K562 (cell line): ENCODE results near the gene PIH1D1. TPM values are rescaled to one million over a fixed set of nuclear protein-coding genes. Genes with fewer than 3 reads are reported as not detected.

ENCODE experiments used
- ATF1 ChIP-seq, 2 experiments: fragments of 450-650 bp in 1 of 2; IDR thresholded peaks; 2 replicates each; pipeline ENCODE4 v1.6.1; 2016; ENCODE audit warnings: missing compliant biosample characterization in 1 of 2, missing genetic modification characterization in 1 of 2
- CBX1 ChIP-seq: sonication (generic); IDR thresholded peaks from 2 replicates; pipeline ENCODE4 v1.6.1; 2016; ENCODE audit warnings: antibody characterized with exemption, low read depth, mild to moderate bottlenecking
- E2F5 ChIP-seq: sonication (generic); formaldehyde crosslinking; IDR thresholded peaks from 2 replicates; pipeline ENCODE4 v1.8.0; 2022; ENCODE audit warnings: mild to moderate bottlenecking, missing genetic modification reagents
- E2F6 ChIP-seq, 2 experiments: IDR thresholded peaks; 2 replicates each; pipeline ENCODE4 v1.6.1; 2011; ENCODE audit warnings: borderline replicate concordance in 1 of 2, control low read depth in 1 of 2, low read depth in 1 of 2, low read length in 1 of 2, mild to moderate bottlenecking in 1 of 2, mixed read lengths in 1 of 2, moderate library complexity in 1 of 2; ENCODE audit not compliant: insufficient read depth in 1 of 2, insufficient read length in 1 of 2, poor library complexity in 1 of 2, severe bottlenecking in 1 of 2; ENCODE audit errors: extremely low read depth in 1 of 2
- EGR1 ChIP-seq: fragments of 450-650 bp; conservative IDR thresholded peaks from 2 replicates; pipeline ENCODE4 v1.6.1; 2017; ENCODE audit warnings: mild to moderate bottlenecking
- ETS2 ChIP-seq: IDR thresholded peaks from 2 replicates; pipeline ENCODE4 v1.6.1; 2016; ENCODE audit warnings: borderline replicate concordance, missing genetic modification characterization, mild to moderate bottlenecking, moderate library complexity, missing compliant biosample characterization; ENCODE audit not compliant: poor library complexity, severe bottlenecking
- GTF2F1 ChIP-seq: IDR thresholded peaks from 2 replicates; pipeline ENCODE4 v1.6.1; 2011; ENCODE audit warnings: low read depth, low read length, improper control_type of control experiment
- HCFC1 ChIP-seq: IDR thresholded peaks from 2 replicates; pipeline ENCODE4 v1.6.1; 2012; ENCODE audit warnings: low read depth, low read length, improper control_type of control experiment
- HIVEP1 ChIP-seq: fragments of 250-450 bp; sonication (Bioruptor Pico); IDR thresholded peaks from 2 replicates; pipeline ENCODE4 v1.4.0; 2020; ENCODE audit warnings: mild to moderate bottlenecking
- HMG20A ChIP-seq: fragments of 450-650 bp; formaldehyde crosslinking; conservative IDR thresholded peaks from 2 replicates; pipeline ENCODE4 v1.4.0; 2020; ENCODE audit warnings: mild to moderate bottlenecking, mixed read lengths
- ID3 ChIP-seq, 2 experiments: fragments of 250-450 bp in 1 of 2; fragments of 450-650 bp in 1 of 2; sonication (Bioruptor Pico) in 1 of 2; IDR thresholded peaks; 2 replicates each; pipeline versions ENCODE4 v1.6.1 to v1.8.0; 2016 to 2021; ENCODE audit warnings: mild to moderate bottlenecking in 2 of 2, moderate library complexity in 2 of 2, missing compliant biosample characterization in 1 of 2, missing genetic modification characterization in 1 of 2
- KAT7 ChIP-seq: sonication (generic); formaldehyde crosslinking; IDR thresholded peaks from 2 replicates; pipeline ENCODE4 v1.8.0; 2022; ENCODE audit warnings: missing genetic modification reagents, mild to moderate bottlenecking, borderline replicate concordance
- MED1 ChIP-seq: sonication (generic); formaldehyde crosslinking; IDR thresholded peaks from 2 replicates; pipeline ENCODE4 v1.8.1; 2023; ENCODE audit warnings: missing genetic modification reagents, borderline replicate concordance
- NFIX ChIP-seq: fragments of 250-450 bp; sonication (Bioruptor Pico); IDR thresholded peaks from 2 replicates; pipeline ENCODE4 v1.4.0; 2020; ENCODE audit warnings: low read depth, mild to moderate bottlenecking, moderate library complexity
- PTTG1 ChIP-seq: fragments of 450-650 bp; IDR thresholded peaks from 2 replicates; pipeline ENCODE4 v1.6.1; 2016; ENCODE audit warnings: low read depth, mild to moderate bottlenecking, missing genetic modification characterization, missing compliant biosample characterization
- SIX5 ChIP-seq, 2 experiments: IDR thresholded peaks; 2 replicates each; pipeline ENCODE4 v1.6.1; 2011; ENCODE audit warnings: low read length in 2 of 2, borderline replicate concordance in 1 of 2, low read depth in 1 of 2, mild to moderate bottlenecking in 1 of 2, moderate library complexity in 1 of 2; ENCODE audit not compliant: insufficient read depth in 1 of 2
- SMARCB1 ChIP-seq: IDR thresholded peaks from 2 replicates; pipeline ENCODE4 v1.6.1; 2011; ENCODE audit warnings: improper control_type of control experiment, low read depth; ENCODE audit not compliant: insufficient read length
- SPI1 ChIP-seq: IDR thresholded peaks from 2 replicates; pipeline ENCODE4 v1.6.1; 2011; ENCODE audit warnings: low read depth, low read length, control low read depth, borderline replicate concordance
- SUPT5H ChIP-seq: fragments of 450-650 bp; IDR thresholded peaks from 2 replicates; pipeline ENCODE4 v1.6.1; 2016
- WHSC1 ChIP-seq: IDR thresholded peaks from one replicate; pipeline ENCODE4 v1.6.1; 2012; ENCODE audit warnings: low read length, control low read depth, inconsistent platforms
- ZBTB9 ChIP-seq: fragments of 450-650 bp; formaldehyde crosslinking; IDR thresholded peaks from 2 replicates; pipeline ENCODE4 v1.4.0; 2020; ENCODE audit warnings: mild to moderate bottlenecking, moderate library complexity
- ZNF436 ChIP-seq: fragments of 250-450, 450-650 bp; sonication (Bioruptor Pico); formaldehyde crosslinking; IDR thresholded peaks from 2 replicates; pipeline ENCODE4 v1.7.0; 2020; ENCODE audit warnings: mild to moderate bottlenecking
- polyA plus RNA-seq, 8 experiments: library from polyadenylated mRNA; depleted of rRNA in 4 of 8; stranded (reverse) in 5 of 8; unstranded in 3 of 8; fragments of >200 nt; fragmentation: Nextera tagmentation in 2 of 8; fragmentation: Illumina TruSeq in 1 of 8; extraction: Ambion mirVana in 2 of 8; extraction: Trizol in 1 of 8; gene quantifications; 2 replicates each; pipeline versions ENCODE4 v1.2.1 to v1.2.3, GENCODE V29; 2011 to 2014; ENCODE audit warnings: inconsistent platforms in 1 of 8, missing spikeins in 1 of 8
- total RNA-seq, 7 experiments: library from RNA; depleted of rRNA in 6 of 7; stranded (reverse); fragments of >200 nt in 6 of 7; fragmentation: Illumina TruSeq in 2 of 7; extraction: Trizol in 2 of 7; gene quantifications; 2 replicates each; pipeline versions ENCODE4 v1.2.1 to v1.2.3, GENCODE V29; 2011 to 2021; ENCODE audit warnings: low replicate concordance in 1 of 7
- TF ChIP-seq, protein P1 (sequence below): fragments of 450-650 bp; IDR thresholded peaks from 2 replicates; pipeline ENCODE4 v1.6.1; 2016; ENCODE audit warnings: borderline replicate concordance

The PIH1D1 gene
- total and polyA plus RNA-seq, 9 of the 15 experiments (the other 6 are each of a cell fraction or from before 2014, with no cell fraction given): 26.5 to 224 (median 137) TPM

DNA sequence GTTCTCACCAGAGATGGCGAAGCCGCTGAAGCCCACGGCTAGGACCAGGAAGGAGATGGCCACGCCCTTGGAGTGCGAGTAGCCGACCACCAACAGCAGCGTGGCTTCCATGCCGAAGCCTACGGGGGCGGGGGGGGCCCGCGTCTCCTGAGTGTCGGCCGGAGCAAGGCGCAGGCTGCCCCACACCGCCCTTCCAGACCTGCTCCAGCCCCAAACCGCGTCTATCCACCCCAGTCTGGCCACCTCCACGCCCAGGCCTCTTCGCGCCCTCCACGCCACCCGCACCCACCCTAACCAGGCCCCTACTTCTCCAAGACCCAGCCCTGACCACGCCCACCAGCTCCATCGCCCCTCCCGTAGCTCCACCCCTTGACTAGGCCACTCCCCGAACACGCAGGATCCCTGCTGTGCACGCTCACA is 20.3 kb downstream of the PIH1D1 start (continued):
- TF ChIP-seq SUPT5H: peak; percentile 82
- no peak for TF ChIP-seq HCFC1
- TF ChIP-seq SIX5 (IDR thresholded peaks at IDR 0.05; ENCODE audit: borderline replicate concordance in 1 of 2, insufficient read depth in 1 of 2, low read depth in 1 of 2, low read length in 2 of 2): no peak
- TF ChIP-seq ZNF436 (CRISPR knock-in tag): no peak
- no peak for TF ChIP-seq MED1 (CRISPR knock-in tag)
- TF ChIP-seq ATF1 (CRISPR knock-in tag; IDR thresholded peaks at IDR 0.05): no peak
- no peak; the same call in none of the 2 replicates for TF ChIP-seq ATF1 (tag; IDR thresholded peaks at IDR 0.05)
- TF ChIP-seq CBX1: no peak
- TF ChIP-seq ID3 (CRISPR knock-in tag; IDR thresholded peaks at IDR 0.05): no peak
- TF ChIP-seq ID3 (tag; IDR thresholded peaks at IDR 0.05): no peak
- TF ChIP-seq, protein P1, sequence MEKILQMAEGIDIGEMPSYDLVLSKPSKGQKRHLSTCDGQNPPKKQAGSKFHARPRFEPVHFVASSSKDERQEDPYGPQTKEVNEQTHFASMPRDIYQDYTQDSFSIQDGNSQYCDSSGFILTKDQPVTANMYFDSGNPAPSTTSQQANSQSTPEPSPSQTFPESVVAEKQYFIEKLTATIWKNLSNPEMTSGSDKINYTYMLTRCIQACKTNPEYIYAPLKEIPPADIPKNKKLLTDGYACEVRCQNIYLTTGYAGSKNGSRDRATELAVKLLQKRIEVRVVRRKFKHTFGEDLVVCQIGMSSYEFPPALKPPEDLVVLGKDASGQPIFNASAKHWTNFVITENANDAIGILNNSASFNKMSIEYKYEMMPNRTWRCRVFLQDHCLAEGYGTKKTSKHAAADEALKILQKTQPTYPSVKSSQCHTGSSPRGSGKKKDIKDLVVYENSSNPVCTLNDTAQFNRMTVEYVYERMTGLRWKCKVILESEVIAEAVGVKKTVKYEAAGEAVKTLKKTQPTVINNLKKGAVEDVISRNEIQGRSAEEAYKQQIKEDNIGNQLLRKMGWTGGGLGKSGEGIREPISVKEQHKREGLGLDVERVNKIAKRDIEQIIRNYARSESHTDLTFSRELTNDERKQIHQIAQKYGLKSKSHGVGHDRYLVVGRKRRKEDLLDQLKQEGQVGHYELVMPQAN: 0 out of 2 replicates have a peak, but pooled peaks have one; percentile 13
- no peak for TF ChIP-seq KAT7 (CRISPR knock-in tag)
- TF ChIP-seq ETS2 (tag): no peak
- TF ChIP-seq GTF2F1: no peak
- TF ChIP-seq NFIX (CRISPR knock-in tag): no peak
- no peak for TF ChIP-seq SPI1
- no peak for TF ChIP-seq HMG20A (CRISPR knock-in tag)
- TF ChIP-seq HIVEP1 (CRISPR knock-in tag): no peak
- TF ChIP-seq ZBTB9 (CRISPR knock-in tag): no peak
- no peak for TF ChIP-seq WHSC1
- no peak for TF ChIP-seq SMARCB1
- no peak for TF ChIP-seq E2F5 (CRISPR knock-in tag)
- TF ChIP-seq EGR1: peak; percentile 69
- peak in 1 of 2 experiments; percentile 51 for TF ChIP-seq E2F6 (IDR thresholded peaks at IDR 0.05; ENCODE audit: borderline replicate concordance in 1 of 2, extremely low read depth in 1 of 2, insufficient read depth in 1 of 2, insufficient read length in 1 of 2, low read depth in 1 of 2, low read length in 1 of 2, poor library complexity in 1 of 2, severe bottlenecking in 1 of 2)
- TF ChIP-seq PTTG1: no peak
